ENCODE data around the gene CCDC12.
A peak's percentile ranks its signal among the peaks of the same experiment; 100 is the strongest.

The CCDC12 gene

DNA sequence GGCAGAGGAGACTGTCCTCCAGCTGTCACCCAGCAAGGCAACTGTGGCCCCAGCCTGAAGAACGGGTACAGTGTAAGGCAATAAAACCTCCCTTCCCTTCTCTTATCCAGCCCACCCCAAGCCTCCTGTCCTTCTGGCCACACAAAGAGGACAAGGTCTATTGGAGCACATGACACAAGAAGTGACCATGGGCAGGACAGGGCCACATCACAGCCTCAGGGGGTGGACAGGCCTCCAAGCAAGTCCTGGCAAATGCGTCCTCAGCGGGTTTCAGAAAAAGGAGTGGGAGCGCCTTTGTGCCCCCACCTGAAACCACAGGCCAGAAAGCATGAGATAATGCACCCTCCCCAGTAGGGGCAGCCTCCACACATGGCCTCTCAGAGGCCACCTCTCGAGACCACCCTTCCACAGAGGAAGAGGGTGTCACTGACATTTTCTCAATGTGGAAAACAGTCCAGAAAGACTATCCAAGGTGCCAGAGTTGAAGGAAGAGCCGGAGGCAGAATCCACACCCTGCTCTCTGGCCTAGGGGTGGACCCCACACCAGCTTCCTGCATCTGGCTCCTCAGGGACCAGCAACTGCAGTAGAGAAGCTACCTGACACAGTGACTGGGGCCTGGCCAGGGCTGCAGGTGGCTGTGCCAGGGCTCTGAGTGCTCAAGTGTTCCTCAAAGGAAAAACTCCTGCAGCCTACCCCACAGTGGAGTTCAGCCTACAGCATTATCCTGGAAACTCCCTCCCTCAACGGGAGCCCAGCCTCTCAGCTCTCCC is 43.9 kb downstream of the CCDC12 start:
- Histone ChIP-seq H3K36me3 (ENCODE audit: control insufficient read depth in 1 of 2, insufficient read depth in 2 of 2, low read length in 2 of 2) (peaks cover 0 to 21% of the 10 kb centered on the region in 2 donors), H3K27me3 (ENCODE audit: control insufficient read depth in 1 of 2, insufficient read depth in 2 of 2, low read length in 2 of 2) (no peaks in the 10 kb centered on the region), H3K9ac (ENCODE audit: low read depth in 1 of 2, low read length in 2 of 2) (peak overlapping the region; percentile 1 to 59), H3K4me3 (ENCODE audit: low read depth in 1 of 2, low read length in 2 of 2) (no peak overlapping the region), H3K27ac (ENCODE audit: low read depth, low read length) (peak overlapping the region; percentile 58), H3K4me1 (ENCODE audit: control insufficient read depth in 1 of 2, insufficient read depth in 2 of 2, low read length in 2 of 2) (peaks cover 84 to 86% of the 10 kb centered on the region in 2 donors), H3K9me3 (ENCODE audit: control insufficient read depth in 1 of 2, low read length in 2 of 2) (no peaks in the 10 kb centered on the region)

DNA sequence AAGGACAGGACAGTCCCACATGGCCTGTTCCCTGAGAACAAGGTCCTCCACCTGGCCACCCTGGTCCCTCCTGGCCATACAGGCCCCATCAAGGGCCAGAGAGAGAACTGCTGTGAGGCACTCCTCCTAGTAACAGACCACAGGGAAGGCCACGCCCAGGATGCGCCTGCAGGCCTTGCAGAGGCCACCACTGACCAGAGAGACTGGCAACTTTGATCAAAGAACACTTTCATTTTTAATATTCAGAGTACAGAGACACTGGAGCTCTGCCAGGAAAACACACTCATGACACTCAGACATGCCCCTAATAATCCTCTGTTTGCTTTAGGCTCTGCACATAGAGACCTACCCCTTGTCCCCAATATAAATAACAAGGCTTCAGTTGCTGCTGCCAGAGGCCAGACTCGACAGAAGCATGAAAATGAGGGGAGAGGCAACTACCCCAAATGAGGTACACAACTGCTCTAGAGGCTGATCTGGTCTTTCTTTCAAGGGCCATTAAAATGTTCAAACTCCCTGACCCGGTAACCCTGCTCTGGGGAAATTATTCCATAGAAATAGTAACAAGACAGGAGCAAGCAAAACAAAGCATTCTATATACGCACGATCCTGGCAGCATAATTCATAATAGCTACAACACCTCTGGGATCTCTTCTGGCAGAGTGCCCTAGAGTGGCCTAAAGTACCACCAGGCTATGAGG is 44.8 kb downstream of the CCDC12 start:
- peaks cover 0 to 12% of the 10 kb centered on the region in 2 donors for H3K36me3 ChIP-seq (ENCODE audit: control insufficient read depth in 1 of 2, insufficient read depth in 2 of 2, low read length in 2 of 2)
- peak overlapping the region; percentile 58 for H3K27ac ChIP-seq (ENCODE audit: low read depth, low read length)
- H3K9ac ChIP-seq (ENCODE audit: low read depth in 1 of 2, low read length in 2 of 2): peak overlapping the region; percentile 35 to 59
- H3K4me3 ChIP-seq (ENCODE audit: low read depth in 1 of 2, low read length in 2 of 2): peak overlapping the region in 1 of 2 donors; percentile 19
- no peaks in the 10 kb centered on the region for H3K27me3 ChIP-seq (ENCODE audit: control insufficient read depth in 1 of 2, insufficient read depth in 2 of 2, low read length in 2 of 2)
- H3K4me1 ChIP-seq (ENCODE audit: control insufficient read depth in 1 of 2, insufficient read depth in 2 of 2, low read length in 2 of 2): peaks cover 93% of the 10 kb centered on the region in 2 donors
- H3K9me3 ChIP-seq (ENCODE audit: control insufficient read depth in 1 of 2, low read length in 2 of 2): no peaks in the 10 kb centered on the region

GRCh38 chr3:46930945-46931403 is 45.6 kb downstream of the CCDC12 start:
- H3K36me3 ChIP-seq (ENCODE audit: control insufficient read depth in 1 of 2, insufficient read depth in 2 of 2, low read length in 2 of 2): peaks cover 0 to 9% of the 10 kb centered on the region in 2 donors
- peak overlapping the region; percentile 19 to 28 for H3K4me3 ChIP-seq (ENCODE audit: low read depth in 1 of 2, low read length in 2 of 2)
- peak overlapping the region; percentile 25 to 35 for H3K9ac ChIP-seq (ENCODE audit: low read depth in 1 of 2, low read length in 2 of 2)
- peaks cover 93% of the 10 kb centered on the region in 2 donors for H3K4me1 ChIP-seq (ENCODE audit: control insufficient read depth in 1 of 2, insufficient read depth in 2 of 2, low read length in 2 of 2)
- H3K27ac ChIP-seq (ENCODE audit: low read depth, low read length): peak overlapping the region; percentile 58
- no peaks in the 10 kb centered on the region for H3K27me3 ChIP-seq (ENCODE audit: control insufficient read depth in 1 of 2, insufficient read depth in 2 of 2, low read length in 2 of 2)
- H3K9me3 ChIP-seq (ENCODE audit: control insufficient read depth in 1 of 2, low read length in 2 of 2): no peaks in the 10 kb centered on the region

GRCh38 chr3:46930166-46930944 is 46.2 kb downstream of the CCDC12 start:
- no peaks in the 10 kb centered on the region for H3K27me3 ChIP-seq (ENCODE audit: control insufficient read depth in 1 of 2, insufficient read depth in 2 of 2, low read length in 2 of 2)
- H3K9ac ChIP-seq (ENCODE audit: low read depth in 1 of 2, low read length in 2 of 2): peak overlapping the region; percentile 28 to 35
- H3K36me3 ChIP-seq (ENCODE audit: control insufficient read depth in 1 of 2, insufficient read depth in 2 of 2, low read length in 2 of 2): peaks cover 2 to 14% of the 10 kb centered on the region in 2 donors
- H3K27ac ChIP-seq (ENCODE audit: low read depth, low read length): peak overlapping the region; percentile 47
- H3K4me3 ChIP-seq (ENCODE audit: low read depth in 1 of 2, low read length in 2 of 2): peak overlapping the region; percentile 19 to 28
- no peaks in the 10 kb centered on the region for H3K9me3 ChIP-seq (ENCODE audit: control insufficient read depth in 1 of 2, low read length in 2 of 2)
- H3K4me1 ChIP-seq (ENCODE audit: control insufficient read depth in 1 of 2, insufficient read depth in 2 of 2, low read length in 2 of 2): peaks cover 91 to 92% of the 10 kb centered on the region in 2 donors

DNA sequence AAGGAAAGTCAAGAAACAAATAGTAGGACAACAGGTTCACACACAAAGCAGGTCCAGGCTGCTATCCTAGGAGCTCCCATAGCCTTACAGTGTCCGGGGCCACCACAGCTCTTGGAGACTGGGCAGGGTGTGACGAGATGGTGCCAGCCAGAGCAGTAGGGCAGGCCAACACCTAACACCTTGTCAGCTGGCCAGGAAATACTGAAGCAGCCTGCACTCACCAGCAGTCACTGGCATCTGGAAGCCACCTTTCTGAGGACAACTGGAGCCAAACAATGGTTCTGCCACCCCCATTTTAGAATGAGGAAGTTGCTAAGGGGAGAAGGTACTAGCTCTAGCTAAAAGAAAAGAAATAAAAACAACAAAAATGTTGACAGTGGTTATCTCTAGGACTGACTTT is 47.2 kb downstream of the CCDC12 start:
- no peak overlapping the region for H3K27ac ChIP-seq (ENCODE audit: low read depth, low read length)
- H3K27me3 ChIP-seq (ENCODE audit: control insufficient read depth in 1 of 2, insufficient read depth in 2 of 2, low read length in 2 of 2): no peaks in the 10 kb centered on the region
- peaks cover 8 to 20% of the 10 kb centered on the region in 2 donors for H3K36me3 ChIP-seq (ENCODE audit: control insufficient read depth in 1 of 2, insufficient read depth in 2 of 2, low read length in 2 of 2)
- no peaks in the 10 kb centered on the region for H3K9me3 ChIP-seq (ENCODE audit: control insufficient read depth in 1 of 2, low read length in 2 of 2)
- peak overlapping the region in 1 of 2 donors; percentile 18 for H3K9ac ChIP-seq (ENCODE audit: low read depth in 1 of 2, low read length in 2 of 2)
- H3K4me1 ChIP-seq (ENCODE audit: control insufficient read depth in 1 of 2, insufficient read depth in 2 of 2, low read length in 2 of 2): peaks cover 80 to 86% of the 10 kb centered on the region in 2 donors
- H3K4me3 ChIP-seq (ENCODE audit: low read depth in 1 of 2, low read length in 2 of 2): no peak overlapping the region

DNA sequence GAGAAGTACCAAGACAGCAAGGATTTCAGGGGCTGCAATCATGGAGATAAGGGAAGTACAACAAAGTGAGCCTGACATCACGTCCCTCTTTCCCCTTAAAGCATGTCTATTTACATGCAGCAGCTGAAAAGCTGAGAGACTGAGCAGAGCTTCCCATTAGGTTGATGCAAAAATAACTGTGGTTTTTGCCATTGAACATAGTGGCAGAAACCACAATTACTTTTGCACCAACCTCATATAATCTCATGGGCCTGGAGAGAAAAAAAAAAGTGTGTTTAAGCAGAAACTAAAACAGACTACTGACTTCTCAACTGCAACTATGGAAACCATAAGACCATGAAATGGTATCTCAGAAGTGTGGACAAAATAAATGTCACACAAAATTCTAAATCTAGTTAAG is 48.3 kb downstream of the CCDC12 start:
- H3K27ac ChIP-seq (ENCODE audit: low read depth, low read length): no peak overlapping the region

GRCh38 chr3:46927718-46928073 is 48.8 kb downstream of the CCDC12 start:
- Histone ChIP-seq H3K4me1 (ENCODE audit: control insufficient read depth in 1 of 2, insufficient read depth in 2 of 2, low read length in 2 of 2) (peaks cover 66 to 73% of the 10 kb centered on the region in 2 donors), H3K27me3 (ENCODE audit: control insufficient read depth in 1 of 2, insufficient read depth in 2 of 2, low read length in 2 of 2) (no peaks in the 10 kb centered on the region), H3K9me3 (ENCODE audit: control insufficient read depth in 1 of 2, low read length in 2 of 2) (no peaks in the 10 kb centered on the region), H3K9ac (ENCODE audit: low read depth in 1 of 2, low read length in 2 of 2) (peak overlapping the region; percentile 25 to 44), H3K27ac (ENCODE audit: low read depth, low read length) (peak overlapping the region; percentile 63), H3K4me3 (ENCODE audit: low read depth in 1 of 2, low read length in 2 of 2) (no peak overlapping the region), H3K36me3 (ENCODE audit: control insufficient read depth in 1 of 2, insufficient read depth in 2 of 2, low read length in 2 of 2) (peaks cover 16 to 34% of the 10 kb centered on the region in 2 donors)

More for the DNA sequence above, 48.3 kb downstream of the CCDC12 start:
- no peak overlapping the region for H3K9ac ChIP-seq (ENCODE audit: low read depth in 1 of 2, low read length in 2 of 2)
- peaks cover 10 to 29% of the 10 kb centered on the region in 2 donors for H3K36me3 ChIP-seq (ENCODE audit: control insufficient read depth in 1 of 2, insufficient read depth in 2 of 2, low read length in 2 of 2)
- no peaks in the 10 kb centered on the region for H3K9me3 ChIP-seq (ENCODE audit: control insufficient read depth in 1 of 2, low read length in 2 of 2)
- H3K4me1 ChIP-seq (ENCODE audit: control insufficient read depth in 1 of 2, insufficient read depth in 2 of 2, low read length in 2 of 2): peaks cover 72 to 78% of the 10 kb centered on the region in 2 donors
- H3K27me3 ChIP-seq (ENCODE audit: control insufficient read depth in 1 of 2, insufficient read depth in 2 of 2, low read length in 2 of 2): no peaks in the 10 kb centered on the region
- no peak overlapping the region for H3K4me3 ChIP-seq (ENCODE audit: low read depth in 1 of 2, low read length in 2 of 2)

DNA sequence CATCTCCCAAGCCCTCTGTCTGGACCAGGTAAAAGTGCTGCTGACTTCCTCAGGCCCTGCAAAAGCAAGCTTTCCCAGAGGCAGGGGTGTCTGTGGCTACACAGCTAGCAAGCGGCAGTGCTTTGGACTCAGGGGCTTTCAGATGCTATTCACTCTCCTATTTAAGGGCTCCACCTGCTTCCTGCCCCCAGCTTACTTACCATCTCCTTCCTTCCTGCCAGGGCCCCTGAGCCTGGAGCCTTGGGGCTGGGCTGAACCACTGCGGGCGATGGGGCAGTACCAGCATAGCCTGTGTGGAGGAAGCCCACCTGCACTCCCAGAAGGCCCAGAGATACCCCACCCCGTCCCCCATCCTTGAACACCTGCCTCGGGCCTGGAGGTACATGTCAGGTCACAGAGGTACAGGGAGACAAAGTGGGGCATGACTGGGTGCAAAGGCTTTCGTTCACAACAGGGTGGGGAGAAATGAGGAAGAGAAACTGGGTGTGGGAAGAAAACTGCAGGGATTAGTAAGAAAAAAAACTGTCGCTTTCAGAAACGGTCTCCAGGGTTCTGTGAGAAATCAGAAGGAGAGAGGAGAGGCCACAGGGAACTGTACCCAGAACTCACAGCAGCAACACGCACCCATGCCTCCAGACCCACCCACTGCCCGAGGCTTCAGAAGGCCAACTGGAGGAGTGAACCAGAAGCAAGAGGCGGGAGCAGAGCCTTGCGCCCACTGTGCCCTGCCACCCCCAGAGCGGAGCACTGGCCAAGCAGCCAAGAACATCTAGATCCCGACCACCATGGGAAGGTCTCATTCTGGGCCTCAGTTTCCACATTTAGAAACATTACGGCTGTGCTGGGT is 49.5 kb downstream of the CCDC12 start:
- no peaks in the 10 kb centered on the region for H3K27me3 ChIP-seq (ENCODE audit: control insufficient read depth in 1 of 2, insufficient read depth in 2 of 2, low read length in 2 of 2)
- peak overlapping the region; percentile 30 to 44 for H3K9ac ChIP-seq (ENCODE audit: low read depth in 1 of 2, low read length in 2 of 2)
- no peaks in the 10 kb centered on the region for H3K9me3 ChIP-seq (ENCODE audit: control insufficient read depth in 1 of 2, low read length in 2 of 2)
- peak overlapping the region; percentile 63 for H3K27ac ChIP-seq (ENCODE audit: low read depth, low read length)
- H3K4me3 ChIP-seq (ENCODE audit: low read depth in 1 of 2, low read length in 2 of 2): no peak overlapping the region
- peaks cover 60 to 67% of the 10 kb centered on the region in 2 donors for H3K4me1 ChIP-seq (ENCODE audit: control insufficient read depth in 1 of 2, insufficient read depth in 2 of 2, low read length in 2 of 2)
- peaks cover 20 to 40% of the 10 kb centered on the region in 2 donors for H3K36me3 ChIP-seq (ENCODE audit: control insufficient read depth in 1 of 2, insufficient read depth in 2 of 2, low read length in 2 of 2)

DNA sequence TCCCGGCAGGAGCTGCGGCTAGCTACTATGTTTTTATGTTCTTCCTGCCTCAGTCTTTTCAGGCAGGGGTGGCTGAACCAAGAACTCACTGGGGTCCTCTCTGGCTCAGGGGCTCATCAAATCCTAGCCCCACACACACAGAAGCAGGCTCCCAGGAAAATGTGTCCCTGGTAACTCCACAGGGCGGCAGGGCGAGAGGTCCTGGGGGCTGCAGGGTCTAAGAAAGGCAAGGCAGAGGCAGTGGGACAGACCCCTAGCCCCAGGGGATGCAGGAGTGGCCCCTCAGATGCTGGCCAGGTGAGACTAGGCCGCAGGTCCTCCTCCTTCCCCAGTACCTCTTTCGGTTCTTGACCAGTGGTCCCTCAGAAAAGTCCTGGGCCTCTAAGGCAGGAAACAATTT is 50.1 kb downstream of the CCDC12 start:
- Histone ChIP-seq H3K9ac (ENCODE audit: low read depth in 1 of 2, low read length in 2 of 2) (peak overlapping the region; percentile 30 to 44), H3K4me1 (ENCODE audit: control insufficient read depth in 1 of 2, insufficient read depth in 2 of 2, low read length in 2 of 2) (peaks cover 54 to 60% of the 10 kb centered on the region in 2 donors), H3K36me3 (ENCODE audit: control insufficient read depth in 1 of 2, insufficient read depth in 2 of 2, low read length in 2 of 2) (peaks cover 26 to 47% of the 10 kb centered on the region in 2 donors), H3K9me3 (ENCODE audit: control insufficient read depth in 1 of 2, low read length in 2 of 2) (no peaks in the 10 kb centered on the region), H3K27me3 (ENCODE audit: control insufficient read depth in 1 of 2, insufficient read depth in 2 of 2, low read length in 2 of 2) (no peaks in the 10 kb centered on the region), H3K27ac (ENCODE audit: low read depth, low read length) (no peak overlapping the region), H3K4me3 (ENCODE audit: low read depth in 1 of 2, low read length in 2 of 2) (no peak overlapping the region)

Measured in duodenal mucosa (tissue), 2 donors.